Inflammatory macrophage treated with lipopolysaccharide for 4 hours (primary cell): ENCODE data around the gene STARD8.
A peak's percentile ranks its signal among the peaks of the same experiment; 100 is the strongest.
"Not testable (repeated sequence)": the region's sequence is repeated elsewhere in the genome, so short reads cannot be mapped to it uniquely, and the experiment has no call there.

Experiments used
- DNase-seq: peaks from one replicate; pipeline ENCODE4 v3.0.0-alpha.2; 2020

The STARD8 gene

GRCh38 chrX:68659786-68660185 is 12.3 kb downstream of the STARD8 start:
- DNase-seq: no peak

GRCh38 chrX:68660746-68661145 is 13.3 kb downstream of the STARD8 start:
- DNase-seq: no peak

GRCh38 chrX:68665502-68665901 is 18.0 kb downstream of the STARD8 start:
- peak; percentile 31 for DNase-seq

- DNase-seq: peak; percentile 78
Measured at GRCh38 chrX:68666580-68666979, 19.1 kb downstream of the STARD8 start.

GRCh38 chrX:68669094-68669860 is 21.8 kb downstream of the STARD8 start:
- DNase-seq: no peak

GRCh38 chrX:68669871-68670270 is 22.4 kb downstream of the STARD8 start:
- no peak for DNase-seq

GRCh38 chrX:68671221-68671620 is 23.8 kb downstream of the STARD8 start:
- DNase-seq: no peak

- no peak for DNase-seq
Measured at GRCh38 chrX:68672581-68673318, 25.3 kb downstream of the STARD8 start.

- no peak for DNase-seq
Measured at GRCh38 chrX:68675571-68675970, 28.1 kb downstream of the STARD8 start.

- no peak for DNase-seq
Measured at GRCh38 chrX:68676335-68676734, 28.9 kb downstream of the STARD8 start.

GRCh38 chrX:68677998-68678397 is 30.5 kb downstream of the STARD8 start:
- DNase-seq: no peak

- no peak for DNase-seq
Measured at GRCh38 chrX:68681443-68681941, 34.0 kb downstream of the STARD8 start.

- DNase-seq: no peak
Measured at GRCh38 chrX:68682790-68683189, 35.3 kb downstream of the STARD8 start.

- no peak for DNase-seq
Measured at GRCh38 chrX:68683580-68683979, 36.1 kb downstream of the STARD8 start.

- DNase-seq: peak; percentile 69
Measured at GRCh38 chrX:68684291-68684918, 36.9 kb downstream of the STARD8 start.

GRCh38 chrX:68684919-68685304 is 37.4 kb downstream of the STARD8 start:
- peak; percentile 43 for DNase-seq

- DNase-seq: peak; percentile 80
Measured at GRCh38 chrX:68685685-68686084, 38.2 kb downstream of the STARD8 start.

GRCh38 chrX:68686097-68686977 is 38.9 kb downstream of the STARD8 start:
- DNase-seq: peak; percentile 74

- DNase-seq: not testable (repeated sequence)
Measured at GRCh38 chrX:68688931-68689330, 41.5 kb downstream of the STARD8 start.

GRCh38 chrX:68690936-68691501 is 43.6 kb downstream of the STARD8 start:
- DNase-seq: no peak

- no peak for DNase-seq
Measured at GRCh38 chrX:68691921-68692320, 44.5 kb downstream of the STARD8 start.

- DNase-seq: no peak
Measured at GRCh38 chrX:68692651-68693050, 45.2 kb downstream of the STARD8 start.
